Stimulated activated CD4-positive, alpha-beta T cell treated with anti-CD3 and anti-CD28 coated beads, Interleukin-1b, Interleukin-23, amount 100 ng/mL, for 24 hours (primary cell): ENCODE measurements around the gene INSYN2B.

Experiments
- DNase-seq, 4 experiments: peaks; one replicate each; pipeline ENCODE4 v3.0.0-alpha.2; 2020; ENCODE audit warnings: low read depth in 4 of 4, low spot score in 1 of 4

Gene INSYN2B

GRCh38 chr5:169934990-169935389 is 45.3 kb downstream of the INSYN2B start:
- DNase-seq = no peak

GRCh38 chr5:169933616-169934015 is 46.7 kb downstream of the INSYN2B start:
- no peak for DNase-seq

- DNase-seq = no peak
These were observed 47.2 kb downstream of the INSYN2B start for GRCh38 chr5:169933127-169933526.

GRCh38 chr5:169923988-169924387 is 56.3 kb downstream of the INSYN2B start:
- no peak for DNase-seq

- no peak for DNase-seq
These were observed 57.8 kb downstream of the INSYN2B start for GRCh38 chr5:169922474-169922873.

- no peak for DNase-seq
These were observed 58.3 kb downstream of the INSYN2B start for GRCh38 chr5:169921949-169922348.

- no peak for DNase-seq
These were observed 58.9 kb downstream of the INSYN2B start for GRCh38 chr5:169921384-169921783.

GRCh38 chr5:169920474-169920873 is 59.8 kb downstream of the INSYN2B start:
- no peak for DNase-seq

GRCh38 chr5:169918228-169918627 is 62.1 kb downstream of the INSYN2B start:
- DNase-seq = no peak

GRCh38 chr5:169917500-169917899 is 62.8 kb downstream of the INSYN2B start:
- DNase-seq = no peak

GRCh38 chr5:169914766-169915165 is 65.5 kb downstream of the INSYN2B start:
- DNase-seq = no peak

GRCh38 chr5:169913479-169913878 is 66.8 kb downstream of the INSYN2B start:
- no peak for DNase-seq

GRCh38 chr5:169911448-169912212 is 68.7 kb downstream of the INSYN2B start:
- DNase-seq = no peak

GRCh38 chr5:169910393-169910792 is 69.9 kb downstream of the INSYN2B start:
- DNase-seq = no peak

- no peak for DNase-seq
These were observed 70.3 kb downstream of the INSYN2B start for GRCh38 chr5:169909945-169910344.

GRCh38 chr5:169908864-169909263 is 71.4 kb downstream of the INSYN2B start:
- no peak for DNase-seq

GRCh38 chr5:169906745-169907649 is 73.3 kb downstream of the INSYN2B start:
- DNase-seq = no peak

GRCh38 chr5:169905017-169905416 is 75.3 kb downstream of the INSYN2B start:
- DNase-seq = no peak

- no peak for DNase-seq
These were observed 75.8 kb downstream of the INSYN2B start for GRCh38 chr5:169904508-169904907.

- no peak for DNase-seq
These were observed 76.2 kb downstream of the INSYN2B start for GRCh38 chr5:169904059-169904458.

GRCh38 chr5:169901896-169902295 is 78.4 kb downstream of the INSYN2B start:
- no peak for DNase-seq

GRCh38 chr5:169897481-169897880 is 82.8 kb downstream of the INSYN2B start:
- no peak for DNase-seq
